ENCODE measurements around the gene P2RY11. TPM values are rescaled to one million over a fixed set of nuclear protein-coding genes. Genes with fewer than 3 reads are reported as not detected.

Gene P2RY11
- total RNA-seq, 1 experiment from 2014 or later: 43.8 TPM

- Histone ChIP-seq H3K4me2 (ENCODE audit: low read length) (no peak overlapping the region), H2AFZ (ENCODE audit: low read depth, low read length, poor library complexity, severe bottlenecking) (no peak overlapping the region), H3K9ac (ENCODE audit: low read length) (no peak overlapping the region), H3K36me3 (ENCODE audit: control insufficient read depth in 1 of 2, insufficient read depth in 2 of 2, low read length in 2 of 2) (peaks cover 43 to 76% of the 10 kb centered on the region in 2 experiments), H3K9me3 (ENCODE audit: control insufficient read depth in 1 of 2, insufficient read depth in 1 of 2, low read depth in 1 of 2, low read length in 2 of 2) (no peaks in the 10 kb centered on the region), H3K27ac (ENCODE audit: low read depth, low read length) (no peak overlapping the region), H3K79me2 (ENCODE audit: insufficient read depth, low read length) (no peaks in the 10 kb centered on the region; the same call in 1 of the 2 replicates), H3K27me3 (ENCODE audit: insufficient read depth, low read length) (no peaks in the 10 kb centered on the region), H3K4me3 (replicated peaks in 1 of 2; ENCODE audit: low read depth in 1 of 2, low read length in 2 of 2) (no peak overlapping the region), H3K4me1 (ENCODE audit: control insufficient read depth in 1 of 2, insufficient read depth in 2 of 2, low read length in 2 of 2) (peaks cover 0 to 2% of the 10 kb centered on the region in 2 experiments; a peak in 2 of 4 replicates), H4K20me1 (ENCODE audit: insufficient read depth) (no peaks in the 10 kb centered on the region), H3K9me2 (ENCODE audit: insufficient read depth) (no peaks in the 10 kb centered on the region)
- CTCF ChIA-PET: no interaction called here
- TF ChIP-seq POLR2A (IDR thresholded peaks at IDR 0.05; ENCODE audit: borderline replicate concordance, extremely low read depth, insufficient read depth, insufficient read length) (no peak), CBX3 (IDR thresholded peaks at IDR 0.05; ENCODE audit: low read depth) (no peak), ELF1 (IDR thresholded peaks at IDR 0.05; ENCODE audit: borderline replicate concordance, low read depth) (no peak), TCF7L2 (IDR thresholded peaks at IDR 0.05; ENCODE audit: borderline replicate concordance, extremely low read depth, insufficient read depth, insufficient read length) (no peak)
- BruUV-seq (replicated peaks): no TSS peak
- ATAC-seq (no peak), DNase-seq (ENCODE audit: low read depth, low spot score) (no peak)
- intact Hi-C loops (cut with micrococcal nuclease): no loop called here
- POLR2A ChIA-PET: no interaction called here
- RAD21 ChIA-PET (ENCODE audit: low non-redundant PET in 1 of 2, low total read pairs in 2 of 2, uncharacterized antibody in 2 of 2, unreplicated experiment in 2 of 2): no interaction called here
Observed at GRCh38 chr19:10136936-10137335, 25.4 kb downstream of the P2RY11 start.

GRCh38 chr19:10137751-10138682 is 26.5 kb downstream of the P2RY11 start:
- CTCF ChIA-PET: no interaction called here
- RAD21 ChIA-PET (ENCODE audit: low non-redundant PET in 1 of 2, low total read pairs in 2 of 2, uncharacterized antibody in 2 of 2, unreplicated experiment in 2 of 2): interaction anchor here in 1 of 2 experiments (0.6 kb wide), 1 partner anchor 25 kb away, joined by 5 read pairs; no protein-coding TSS in a partner anchor
- H3K9me3 ChIP-seq (ENCODE audit: control insufficient read depth in 1 of 2, insufficient read depth in 1 of 2, low read depth in 1 of 2, low read length in 2 of 2): no peaks in the 10 kb centered on the region
- intact Hi-C loops (cut with micrococcal nuclease): no loop called here
- H3K9me2 ChIP-seq (ENCODE audit: insufficient read depth): no peaks in the 10 kb centered on the region
- H2AFZ ChIP-seq (ENCODE audit: low read depth, low read length, poor library complexity, severe bottlenecking): no peak overlapping the region
- no peaks in the 10 kb centered on the region for H3K4me1 ChIP-seq (ENCODE audit: control insufficient read depth in 1 of 2, insufficient read depth in 2 of 2, low read length in 2 of 2)
- no peaks in the 10 kb centered on the region for H3K27me3 ChIP-seq (ENCODE audit: insufficient read depth, low read length)
- TF ChIP-seq EGR1 (IDR thresholded peaks at IDR 0.05; ENCODE audit: low read depth): no peak
- no peak for ATAC-seq
- POLR2A ChIA-PET: no interaction called here
- H3K27ac ChIP-seq (ENCODE audit: low read depth, low read length): no peak overlapping the region
- no peaks in the 10 kb centered on the region for H4K20me1 ChIP-seq (ENCODE audit: insufficient read depth)
- H3K79me2 ChIP-seq (ENCODE audit: insufficient read depth, low read length): no peaks in the 10 kb centered on the region; the same call in 1 of the 2 replicates
- no peak overlapping the region for H3K9ac ChIP-seq (ENCODE audit: low read length)
- no peak for DNase-seq (ENCODE audit: low read depth, low spot score)
- no peak overlapping the region for H3K4me3 ChIP-seq (replicated peaks in 1 of 2; ENCODE audit: low read depth in 1 of 2, low read length in 2 of 2)
- H3K36me3 ChIP-seq (ENCODE audit: control insufficient read depth in 1 of 2, insufficient read depth in 2 of 2, low read length in 2 of 2): peaks cover 53 to 82% of the 10 kb centered on the region in 2 experiments
- no peak overlapping the region for H3K4me2 ChIP-seq (ENCODE audit: low read length)
- BruUV-seq (replicated peaks): no TSS peak
